HEK293 (cell line): ENCODE results near the gene HARBI1.

Experiments
- EGR2 ChIP-seq: fragments of 450-650 bp; formaldehyde crosslinking; IDR thresholded peaks from 2 replicates; pipeline ENCODE4 v1.5.1; 2016; ENCODE audit warnings: low read depth, missing biosample characterization, missing genetic modification characterization
- HOXC10 ChIP-seq: sonication (generic); formaldehyde crosslinking; IDR thresholded peaks from 2 replicates; pipeline ENCODE4 v1.8.1; 2023; ENCODE audit warnings: mild to moderate bottlenecking, missing genetic modification reagents
- KLF16 ChIP-seq: fragments of 450-650 bp; formaldehyde crosslinking; IDR thresholded peaks from 2 replicates; pipeline ENCODE4 v1.5.1; 2017; ENCODE audit warnings: missing biosample characterization, missing genetic modification characterization
- KLF8 ChIP-seq: fragments of 450-650 bp; formaldehyde crosslinking; IDR thresholded peaks from 2 replicates; pipeline ENCODE4 v1.5.1; 2016; ENCODE audit warnings: missing biosample characterization, missing genetic modification characterization
- OSR2 ChIP-seq: fragments of 450-650 bp; formaldehyde crosslinking; IDR thresholded peaks from 2 replicates; pipeline ENCODE4 v1.5.1; 2016; ENCODE audit warnings: missing biosample characterization, missing genetic modification characterization
- ZBTB20 ChIP-seq: fragments of 450-650 bp; formaldehyde crosslinking; IDR thresholded peaks from 2 replicates; pipeline ENCODE4 v1.5.1; 2016; ENCODE audit warnings: missing biosample characterization, missing genetic modification characterization
- ZFP69B ChIP-seq: fragments of 450-650 bp; formaldehyde crosslinking; IDR thresholded peaks from 2 replicates; pipeline ENCODE4 v1.5.1; 2016; ENCODE audit warnings: missing biosample characterization, missing genetic modification characterization
- ZNF133 ChIP-seq: fragments of 450-650 bp; formaldehyde crosslinking; IDR thresholded peaks from 2 replicates; pipeline ENCODE4 v1.5.1; 2016; ENCODE audit warnings: missing biosample characterization, missing genetic modification characterization
- ZNF174 ChIP-seq: fragments of 450-650 bp; formaldehyde crosslinking; IDR thresholded peaks from 2 replicates; pipeline ENCODE4 v1.5.0; 2017; ENCODE audit warnings: missing biosample characterization, mild to moderate bottlenecking, missing genetic modification characterization
- ZNF184 ChIP-seq: fragments of 450-650 bp; IDR thresholded peaks from 2 replicates; pipeline ENCODE4 v1.5.1; 2018; ENCODE audit warnings: missing biosample characterization, mild to moderate bottlenecking, missing genetic modification characterization
- ZNF221 ChIP-seq: fragments of 450-650 bp; formaldehyde crosslinking; IDR thresholded peaks from 2 replicates; pipeline ENCODE4 v1.5.1; 2017; ENCODE audit warnings: missing biosample characterization, missing genetic modification characterization, borderline replicate concordance
- ZNF292 ChIP-seq: fragments of 450-650 bp; formaldehyde crosslinking; IDR thresholded peaks from 2 replicates; pipeline ENCODE4 v1.5.1; 2016; ENCODE audit warnings: low read depth, missing biosample characterization, missing genetic modification characterization, borderline replicate concordance
- ZNF302 ChIP-seq: fragments of 450-650 bp; formaldehyde crosslinking; IDR thresholded peaks from 2 replicates; pipeline ENCODE4 v1.5.1; 2016; ENCODE audit warnings: missing biosample characterization, missing genetic modification characterization, low read depth
- ZNF350 ChIP-seq: fragments of 450-650 bp; formaldehyde crosslinking; IDR thresholded peaks from 2 replicates; pipeline ENCODE4 v1.5.0; 2017; ENCODE audit warnings: missing biosample characterization, mild to moderate bottlenecking, missing genetic modification characterization
- ZNF366 ChIP-seq: fragments of 450-650 bp; formaldehyde crosslinking; conservative IDR thresholded peaks from 2 replicates; pipeline ENCODE4 v1.5.1; 2016; ENCODE audit warnings: missing biosample characterization, missing genetic modification characterization
- ZNF529 ChIP-seq: fragments of 450-650 bp; formaldehyde crosslinking; IDR thresholded peaks from 2 replicates; pipeline ENCODE4 v1.5.1; 2017; ENCODE audit warnings: missing genetic modification characterization, missing biosample characterization; ENCODE audit not compliant: insufficient replicate concordance
- ZNF558 ChIP-seq: fragments of 450-650 bp; formaldehyde crosslinking; IDR thresholded peaks from 2 replicates; pipeline ENCODE4 v1.5.1; 2016; ENCODE audit warnings: missing biosample characterization, missing genetic modification characterization
- ZNF654 ChIP-seq: fragments of 450-650 bp; formaldehyde crosslinking; IDR thresholded peaks from 2 replicates; pipeline ENCODE4 v1.5.1; 2016; ENCODE audit warnings: low read depth, missing biosample characterization, missing genetic modification characterization
- ZNF677 ChIP-seq: fragments of 450-650 bp; IDR thresholded peaks from 2 replicates; pipeline ENCODE4 v1.5.0; 2018; ENCODE audit warnings: missing biosample characterization, mild to moderate bottlenecking, missing genetic modification characterization, moderate library complexity
- ZNF768 ChIP-seq: fragments of 450-650 bp; formaldehyde crosslinking; IDR thresholded peaks from 2 replicates; pipeline ENCODE4 v1.5.1; 2018; ENCODE audit warnings: missing biosample characterization, mild to moderate bottlenecking, missing genetic modification characterization
- ZSCAN23 ChIP-seq: fragments of 450-650 bp; formaldehyde crosslinking; IDR thresholded peaks from 2 replicates; pipeline ENCODE4 v1.5.1; 2016; ENCODE audit warnings: missing biosample characterization, missing genetic modification characterization
- TF ChIP-seq, protein P1 (sequence below): IDR thresholded peaks from 2 replicates; pipeline ENCODE4 v1.6.1; 2011; ENCODE audit warnings: mild to moderate bottlenecking, low read depth, low read length, borderline replicate concordance
- TF ChIP-seq, protein P2 (sequence below): fragments of 450-650 bp; formaldehyde crosslinking; IDR thresholded peaks from 2 replicates; pipeline ENCODE4 v1.5.1; 2016; ENCODE audit warnings: missing biosample characterization, missing genetic modification characterization
- TF ChIP-seq, protein P3 (sequence below): fragments of 450-650 bp; formaldehyde crosslinking; IDR thresholded peaks from 2 replicates; pipeline ENCODE4 v1.5.1; 2016; ENCODE audit warnings: missing biosample characterization, missing genetic modification characterization
- TF ChIP-seq, protein P4 (sequence below): fragments of 450-650 bp; formaldehyde crosslinking; IDR thresholded peaks from 2 replicates; pipeline ENCODE4 v1.5.1; 2016; ENCODE audit warnings: missing biosample characterization, missing genetic modification characterization
- TF ChIP-seq, protein P5 (sequence below): fragments of 450-650 bp; formaldehyde crosslinking; IDR thresholded peaks from 2 replicates; pipeline ENCODE4 v1.5.1; 2016; ENCODE audit warnings: missing biosample characterization, missing genetic modification characterization
- TF ChIP-seq, protein P6 (sequence below): fragments of 450-650 bp; formaldehyde crosslinking; IDR thresholded peaks from 2 replicates; pipeline ENCODE4 v1.5.1; 2016; ENCODE audit warnings: missing biosample characterization, missing genetic modification characterization
- TF ChIP-seq, protein P7 (sequence below): sonication (generic); formaldehyde crosslinking; IDR thresholded peaks from 2 replicates; pipeline ENCODE4 v1.8.1; 2022; ENCODE audit warnings: mild to moderate bottlenecking, moderate library complexity, missing genetic modification reagents
- TF ChIP-seq, protein P8 (sequence below): fragments of 450-650 bp; formaldehyde crosslinking; IDR thresholded peaks from 2 replicates; pipeline ENCODE4 v1.5.1; 2016; ENCODE audit warnings: missing biosample characterization, missing genetic modification characterization

HARBI1 gene

DNA sequence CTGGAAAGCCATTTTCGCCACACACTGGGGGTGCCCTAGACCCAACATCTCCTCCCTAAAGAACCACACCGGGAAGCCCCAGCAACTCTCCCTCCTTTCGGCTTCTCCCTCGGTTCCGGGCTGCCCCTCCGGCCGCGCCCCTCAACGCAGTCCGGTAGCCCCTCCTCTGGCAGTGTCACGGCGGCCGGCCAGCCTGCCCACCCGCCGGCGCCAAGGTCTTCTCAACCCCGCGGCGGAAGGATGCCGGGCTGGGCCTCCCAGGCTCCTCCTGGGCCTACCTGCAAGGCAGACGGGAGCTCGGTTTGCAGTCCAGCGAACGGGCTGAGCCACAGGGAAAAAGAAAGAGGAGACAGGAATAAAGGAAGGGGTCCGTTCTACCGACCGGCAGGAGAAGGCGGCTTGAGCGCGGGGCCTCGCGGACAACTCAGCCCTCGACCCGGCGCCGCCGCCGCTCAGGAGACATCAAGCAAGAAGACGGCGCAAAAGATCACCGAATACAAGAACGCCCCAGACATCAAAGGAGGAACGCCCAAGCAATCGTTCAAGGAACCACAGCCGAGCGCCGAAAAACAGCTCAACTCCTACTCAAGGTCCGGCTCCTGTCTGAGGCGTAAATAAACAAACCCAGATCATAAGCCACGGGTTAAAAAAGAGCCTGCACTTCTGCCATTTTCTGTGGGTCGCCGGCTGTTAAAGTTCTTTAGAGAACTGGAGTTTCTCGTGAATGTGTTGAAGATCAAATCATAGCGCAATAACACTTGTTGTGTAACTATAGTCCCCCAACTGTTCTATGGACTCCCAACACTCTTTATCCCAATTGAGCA, 23.3 kb downstream of the HARBI1 start, which contains the start of gene AMBRA1 (continued):
- TF ChIP-seq, protein P1, sequence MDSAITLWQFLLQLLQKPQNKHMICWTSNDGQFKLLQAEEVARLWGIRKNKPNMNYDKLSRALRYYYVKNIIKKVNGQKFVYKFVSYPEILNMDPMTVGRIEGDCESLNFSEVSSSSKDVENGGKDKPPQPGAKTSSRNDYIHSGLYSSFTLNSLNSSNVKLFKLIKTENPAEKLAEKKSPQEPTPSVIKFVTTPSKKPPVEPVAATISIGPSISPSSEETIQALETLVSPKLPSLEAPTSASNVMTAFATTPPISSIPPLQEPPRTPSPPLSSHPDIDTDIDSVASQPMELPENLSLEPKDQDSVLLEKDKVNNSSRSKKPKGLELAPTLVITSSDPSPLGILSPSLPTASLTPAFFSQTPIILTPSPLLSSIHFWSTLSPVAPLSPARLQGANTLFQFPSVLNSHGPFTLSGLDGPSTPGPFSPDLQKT: no peak; the same call in 1 of the 2 replicates
- TF ChIP-seq, protein P2, sequence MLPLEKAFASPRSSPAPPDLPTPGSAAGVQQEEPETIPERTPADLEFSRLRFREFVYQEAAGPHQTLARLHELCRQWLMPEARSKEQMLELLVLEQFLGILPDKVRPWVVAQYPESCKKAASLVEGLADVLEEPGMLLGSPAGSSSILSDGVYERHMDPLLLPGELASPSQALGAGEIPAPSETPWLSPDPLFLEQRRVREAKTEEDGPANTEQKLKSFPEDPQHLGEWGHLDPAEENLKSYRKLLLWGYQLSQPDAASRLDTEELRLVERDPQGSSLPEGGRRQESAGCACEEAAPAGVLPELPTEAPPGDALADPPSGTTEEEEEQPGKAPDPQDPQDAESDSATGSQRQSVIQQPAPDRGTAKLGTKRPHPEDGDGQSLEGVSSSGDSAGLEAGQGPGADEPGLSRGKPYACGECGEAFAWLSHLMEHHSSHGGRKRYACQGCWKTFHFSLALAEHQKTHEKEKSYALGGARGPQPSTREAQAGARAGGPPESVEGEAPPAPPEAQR (tag by site-specific recombination): no peak
- TF ChIP-seq ZNF768 (tag by site-specific recombination): no peak
- TF ChIP-seq ZNF529 (tag by site-specific recombination): no peak
- TF ChIP-seq ZNF350 (tag by site-specific recombination): no peak; the same call in 1 of the 2 replicates
- TF ChIP-seq ZNF292 (tag by site-specific recombination): no peak
- TF ChIP-seq ZNF366 (tag by site-specific recombination): 0 out of 2 replicates have a peak, but pooled peaks have one; percentile 27
- TF ChIP-seq, protein P3, sequence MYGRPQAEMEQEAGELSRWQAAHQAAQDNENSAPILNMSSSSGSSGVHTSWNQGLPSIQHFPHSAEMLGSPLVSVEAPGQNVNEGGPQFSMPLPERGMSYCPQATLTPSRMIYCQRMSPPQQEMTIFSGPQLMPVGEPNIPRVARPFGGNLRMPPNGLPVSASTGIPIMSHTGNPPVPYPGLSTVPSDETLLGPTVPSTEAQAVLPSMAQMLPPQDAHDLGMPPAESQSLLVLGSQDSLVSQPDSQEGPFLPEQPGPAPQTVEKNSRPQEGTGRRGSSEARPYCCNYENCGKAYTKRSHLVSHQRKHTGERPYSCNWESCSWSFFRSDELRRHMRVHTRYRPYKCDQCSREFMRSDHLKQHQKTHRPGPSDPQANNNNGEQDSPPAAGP (tag by site-specific recombination): 0 out of 2 replicates have a peak, but pooled peaks have one; percentile 34
- no peak for TF ChIP-seq ZNF184 (tag by site-specific recombination)
- TF ChIP-seq KLF8 (tag by site-specific recombination): peak; percentile 59
- TF ChIP-seq ZFP69B (tag by site-specific recombination): peak; percentile 54; the same call in 1 of the 2 replicates
- TF ChIP-seq ZNF677: no peak
- TF ChIP-seq EGR2: peak; percentile 58
- TF ChIP-seq ZNF174 (tag by site-specific recombination): no peak
- TF ChIP-seq, protein P4, sequence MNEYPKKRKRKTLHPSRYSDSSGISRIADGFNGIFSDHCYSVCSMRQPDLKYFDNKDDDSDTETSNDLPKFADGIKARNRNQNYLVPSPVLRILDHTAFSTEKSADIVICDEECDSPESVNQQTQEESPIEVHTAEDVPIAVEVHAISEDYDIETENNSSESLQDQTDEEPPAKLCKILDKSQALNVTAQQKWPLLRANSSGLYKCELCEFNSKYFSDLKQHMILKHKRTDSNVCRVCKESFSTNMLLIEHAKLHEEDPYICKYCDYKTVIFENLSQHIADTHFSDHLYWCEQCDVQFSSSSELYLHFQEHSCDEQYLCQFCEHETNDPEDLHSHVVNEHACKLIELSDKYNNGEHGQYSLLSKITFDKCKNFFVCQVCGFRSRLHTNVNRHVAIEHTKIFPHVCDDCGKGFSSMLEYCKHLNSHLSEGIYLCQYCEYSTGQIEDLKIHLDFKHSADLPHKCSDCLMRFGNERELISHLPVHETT (tag by site-specific recombination): peak; percentile 43; the same call in 1 of the 2 replicates
- TF ChIP-seq ZBTB20: peak; percentile 46; the same call in 1 of the 2 replicates
- TF ChIP-seq ZNF302 (tag by site-specific recombination): no peak
- TF ChIP-seq ZNF133 (tag by site-specific recombination): no peak
- no peak for TF ChIP-seq ZNF221 (tag by site-specific recombination)
- no peak for TF ChIP-seq ZNF558 (tag by site-specific recombination)
- no peak for TF ChIP-seq ZNF654
- TF ChIP-seq HOXC10 (CRISPR knock-in tag): no peak
- TF ChIP-seq, protein P5, sequence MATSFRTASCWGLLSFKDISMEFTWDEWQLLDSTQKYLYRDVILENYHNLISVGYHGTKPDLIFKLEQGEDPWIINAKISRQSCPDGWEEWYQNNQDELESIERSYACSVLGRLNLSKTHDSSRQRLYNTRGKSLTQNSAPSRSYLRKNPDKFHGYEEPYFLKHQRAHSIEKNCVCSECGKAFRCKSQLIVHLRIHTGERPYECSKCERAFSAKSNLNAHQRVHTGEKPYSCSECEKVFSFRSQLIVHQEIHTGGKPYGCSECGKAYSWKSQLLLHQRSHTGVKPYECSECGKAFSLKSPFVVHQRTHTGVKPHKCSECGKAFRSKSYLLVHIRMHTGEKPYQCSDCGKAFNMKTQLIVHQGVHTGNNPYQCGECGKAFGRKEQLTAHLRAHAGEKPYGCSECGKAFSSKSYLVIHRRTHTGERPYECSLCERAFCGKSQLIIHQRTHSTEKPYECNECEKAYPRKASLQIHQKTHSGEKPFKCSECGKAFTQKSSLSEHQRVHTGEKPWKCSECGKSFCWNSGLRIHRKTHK: no peak
- TF ChIP-seq ZSCAN23: 0 out of 2 replicates have a peak, but pooled peaks have one; percentile 16
- TF ChIP-seq, protein P6, sequence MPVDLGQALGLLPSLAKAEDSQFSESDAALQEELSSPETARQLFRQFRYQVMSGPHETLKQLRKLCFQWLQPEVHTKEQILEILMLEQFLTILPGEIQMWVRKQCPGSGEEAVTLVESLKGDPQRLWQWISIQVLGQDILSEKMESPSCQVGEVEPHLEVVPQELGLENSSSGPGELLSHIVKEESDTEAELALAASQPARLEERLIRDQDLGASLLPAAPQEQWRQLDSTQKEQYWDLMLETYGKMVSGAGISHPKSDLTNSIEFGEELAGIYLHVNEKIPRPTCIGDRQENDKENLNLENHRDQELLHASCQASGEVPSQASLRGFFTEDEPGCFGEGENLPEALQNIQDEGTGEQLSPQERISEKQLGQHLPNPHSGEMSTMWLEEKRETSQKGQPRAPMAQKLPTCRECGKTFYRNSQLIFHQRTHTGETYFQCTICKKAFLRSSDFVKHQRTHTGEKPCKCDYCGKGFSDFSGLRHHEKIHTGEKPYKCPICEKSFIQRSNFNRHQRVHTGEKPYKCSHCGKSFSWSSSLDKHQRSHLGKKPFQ (tag by site-specific recombination): no peak
- TF ChIP-seq, protein P7, sequence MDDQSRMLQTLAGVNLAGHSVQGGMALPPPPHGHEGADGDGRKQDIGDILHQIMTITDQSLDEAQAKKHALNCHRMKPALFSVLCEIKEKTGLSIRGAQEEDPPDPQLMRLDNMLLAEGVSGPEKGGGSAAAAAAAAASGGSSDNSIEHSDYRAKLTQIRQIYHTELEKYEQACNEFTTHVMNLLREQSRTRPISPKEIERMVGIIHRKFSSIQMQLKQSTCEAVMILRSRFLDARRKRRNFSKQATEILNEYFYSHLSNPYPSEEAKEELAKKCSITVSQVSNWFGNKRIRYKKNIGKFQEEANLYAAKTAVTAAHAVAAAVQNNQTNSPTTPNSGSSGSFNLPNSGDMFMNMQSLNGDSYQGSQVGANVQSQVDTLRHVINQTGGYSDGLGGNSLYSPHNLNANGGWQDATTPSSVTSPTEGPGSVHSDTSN: no peak
- no peak for TF ChIP-seq KLF16
- TF ChIP-seq OSR2: 0 out of 2 replicates have a peak, but pooled peaks have one; percentile 22
- TF ChIP-seq, protein P8, sequence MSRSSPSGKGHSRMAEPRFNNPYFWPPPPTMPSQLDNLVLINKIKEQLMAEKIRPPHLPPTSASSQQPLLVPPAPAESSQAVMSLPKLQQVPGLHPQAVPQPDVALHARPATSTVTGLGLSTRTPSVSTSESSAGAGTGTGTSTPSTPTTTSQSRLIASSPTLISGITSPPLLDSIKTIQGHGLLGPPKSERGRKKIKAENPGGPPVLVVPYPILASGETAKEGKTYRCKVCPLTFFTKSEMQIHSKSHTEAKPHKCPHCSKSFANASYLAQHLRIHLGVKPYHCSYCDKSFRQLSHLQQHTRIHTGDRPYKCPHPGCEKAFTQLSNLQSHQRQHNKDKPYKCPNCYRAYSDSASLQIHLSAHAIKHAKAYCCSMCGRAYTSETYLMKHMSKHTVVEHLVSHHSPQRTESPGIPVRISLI: no peak
